Measurements from ENCODE around the gene REPIN1. TPM values are rescaled to one million over a fixed set of nuclear protein-coding genes. Genes with fewer than 3 reads are reported as not detected.

Gene REPIN1
- total and polyA plus RNA-seq, 9 of the 15 experiments (the other 6 are each of a cell fraction or from before 2014, with no cell fraction given), result 8.1 to 283 (median 94.3) TPM

GRCh38 chr7:150322114-150322832 lies 46.3 kb upstream of the REPIN1 start (continued):
- no peak for TF ChIP-seq CBFA2T2 (conservative IDR thresholded peaks at IDR 0.05)
- peak; percentile 16 for TF ChIP-seq ZFP36 (IDR thresholded peaks at IDR 0.05; ENCODE audit: low read depth, low read length, partially characterized antibody)
- no peak for TF ChIP-seq PTBP1 (IDR thresholded peaks at IDR 0.05; ENCODE audit: low read depth, low read length)
- TF ChIP-seq BCOR (IDR thresholded peaks at IDR 0.05), result no peak
- TF ChIP-seq ZNF239 (CRISPR knock-in tag; IDR thresholded peaks at IDR 0.05), result peak; percentile 75
- no peak for TF ChIP-seq SMC3 (conservative IDR thresholded peaks at IDR 0.05; ENCODE audit: insufficient read depth, low read depth, low read length)
- no peak for TF ChIP-seq FOXA3 (CRISPR knock-in tag; conservative IDR thresholded peaks at IDR 0.05 in 1 of 2, IDR thresholded peaks at IDR 0.05 in 1 of 2)
- no peak; the same call in 1 of the 2 replicates for TF ChIP-seq ZNF263 (CRISPR knock-in tag; IDR thresholded peaks at IDR 0.05; ENCODE audit: borderline replicate concordance)
- TF ChIP-seq THRAP3 (IDR thresholded peaks at IDR 0.05; ENCODE audit: borderline replicate concordance), result no peak
- no peak for TF ChIP-seq RAD21 (CRISPR knock-in tag; conservative IDR thresholded peaks at IDR 0.05 in 1 of 2, IDR thresholded peaks at IDR 0.05 in 1 of 2)
- TF ChIP-seq ELF2 (CRISPR knock-in tag; IDR thresholded peaks at IDR 0.05), result peak; percentile 70
- 0 out of 2 replicates have a peak, but pooled peaks have one; percentile 13 for TF ChIP-seq ZSCAN32 (CRISPR knock-in tag; IDR thresholded peaks at IDR 0.05)
- TF ChIP-seq, protein P1, sequence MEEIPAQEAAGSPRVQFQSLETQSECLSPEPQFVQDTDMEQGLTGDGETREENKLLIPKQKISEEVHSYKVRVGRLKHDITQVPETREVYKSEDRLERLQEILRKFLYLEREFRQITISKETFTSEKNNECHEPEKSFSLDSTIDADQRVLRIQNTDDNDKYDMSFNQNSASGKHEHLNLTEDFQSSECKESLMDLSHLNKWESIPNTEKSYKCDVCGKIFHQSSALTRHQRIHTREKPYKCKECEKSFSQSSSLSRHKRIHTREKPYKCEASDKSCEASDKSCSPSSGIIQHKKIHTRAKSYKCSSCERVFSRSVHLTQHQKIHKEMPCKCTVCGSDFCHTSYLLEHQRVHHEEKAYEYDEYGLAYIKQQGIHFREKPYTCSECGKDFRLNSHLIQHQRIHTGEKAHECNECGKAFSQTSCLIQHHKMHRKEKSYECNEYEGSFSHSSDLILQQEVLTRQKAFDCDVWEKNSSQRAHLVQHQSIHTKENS (CRISPR knock-in tag; IDR thresholded peaks at IDR 0.05), result no peak
- no peak for TF ChIP-seq ZKSCAN1 (IDR thresholded peaks at IDR 0.05; ENCODE audit: low read depth, low read length)
- no peak for TF ChIP-seq ZNF197 (CRISPR knock-in tag; IDR thresholded peaks at IDR 0.05; ENCODE audit: low read depth)
- TF ChIP-seq ZNF449 (CRISPR knock-in tag; IDR thresholded peaks at IDR 0.05), result peak; percentile 85
- no peak for TF ChIP-seq PML (IDR thresholded peaks at IDR 0.05; ENCODE audit: low read length)
- no peak for TF ChIP-seq KAT8 (IDR thresholded peaks at IDR 0.05; ENCODE audit: low read depth)
- no peak for TF ChIP-seq ATF1 (CRISPR knock-in tag; IDR thresholded peaks at IDR 0.05)
- no peak; the same call in 1 of the 2 replicates for TF ChIP-seq ATF1 (tag; IDR thresholded peaks at IDR 0.05)
- TF ChIP-seq ZNF384 (IDR thresholded peaks at IDR 0.05; ENCODE audit: low read depth, low read length), result no peak
- TF ChIP-seq ATF4 (CRISPR knock-in tag; IDR thresholded peaks at IDR 0.05), result peak; percentile 85
- 0 out of 2 replicates have a peak, but pooled peaks have one; percentile 35 for TF ChIP-seq ZNF431 (CRISPR knock-in tag; IDR thresholded peaks at IDR 0.05)

All from K562 (cell line).